Fibroblast of lung (primary cell): ENCODE data around the gene DES. TPM values are rescaled to one million over a fixed set of nuclear protein-coding genes. Genes with fewer than 3 reads are reported as not detected.

Source experiments
- DNase-seq, 2 donors: peaks; one replicate each; pipeline versions ENCODE4 v3.0.0 to v3.0.0-alpha.2; 2010; ENCODE audit warnings: low read depth in 2 of 2
- H2AFZ ChIP-seq: 2 replicates; pipeline ENCODE4 v1.5.1; 2012; ENCODE audit warnings: low read length, control low read depth, inconsistent platforms
- H3K27ac ChIP-seq: 2 replicates; pipeline ENCODE4 v1.5.1; 2011; ENCODE audit warnings: low read length, control low read depth; ENCODE audit not compliant: insufficient read depth
- H3K27me3 ChIP-seq: 2 replicates; pipeline ENCODE4 v1.5.1; 2011; ENCODE audit warnings: mild to moderate bottlenecking, low read length; ENCODE audit not compliant: control insufficient read depth, insufficient read depth
- H3K36me3 ChIP-seq: 2 replicates; pipeline ENCODE4 v1.5.1; 2011; ENCODE audit warnings: low read length; ENCODE audit not compliant: control insufficient read depth, insufficient read depth
- H3K4me1 ChIP-seq: 2 replicates; pipeline ENCODE4 v1.5.1; 2011; ENCODE audit warnings: low read length; ENCODE audit not compliant: control insufficient read depth, insufficient read depth; ENCODE audit errors: extremely low read depth
- H3K4me2 ChIP-seq: 2 replicates; pipeline ENCODE4 v1.5.1; 2011; ENCODE audit warnings: low read length, control low read depth; ENCODE audit not compliant: insufficient read depth; ENCODE audit errors: extremely low read depth
- H3K4me3 ChIP-seq, 4 experiments: fragments of 200-600 bp in 1 of 4; sonication (generic) in 1 of 4; replicated peaks in 1 of 4; 2 replicates each; pipeline ENCODE4 v1.5.1; 2011 to 2016; ENCODE audit warnings: low read length in 4 of 4, low read depth in 3 of 4, mild to moderate bottlenecking in 3 of 4, control low read depth in 2 of 4, inconsistent platforms in 1 of 4, mixed read lengths in 1 of 4; ENCODE audit not compliant: insufficient read depth in 1 of 4; ENCODE audit errors: control extremely low read depth in 1 of 4
- H3K79me2 ChIP-seq: 2 replicates; pipeline ENCODE4 v1.5.1; 2012; ENCODE audit warnings: mild to moderate bottlenecking, low read length, inconsistent platforms; ENCODE audit not compliant: control insufficient read depth, insufficient read depth
- H3K9ac ChIP-seq: 2 replicates; pipeline ENCODE4 v1.5.1; 2011; ENCODE audit warnings: mild to moderate bottlenecking, low read length, control low read depth; ENCODE audit not compliant: insufficient read depth
- H3K9me3 ChIP-seq: 2 replicates; pipeline ENCODE4 v1.5.1; 2012; ENCODE audit warnings: low read depth, low read length; ENCODE audit not compliant: control insufficient read depth, insufficient read depth
- H4K20me1 ChIP-seq: 2 replicates; pipeline ENCODE4 v1.5.1; 2011; ENCODE audit warnings: low read length; ENCODE audit not compliant: control insufficient read depth, insufficient read depth; ENCODE audit errors: extremely low read depth
- CTCF ChIP-seq, 2 donors: IDR thresholded peaks in 1 of 2; conservative IDR thresholded peaks in 1 of 2; 1 replicate in 1 of 2; 2 replicates in 1 of 2; pipeline ENCODE4 v1.5.1; 2011 to 2012; ENCODE audit warnings: low read length in 2 of 2, control low read depth in 1 of 2, inconsistent platforms in 1 of 2, low read depth in 1 of 2, mild to moderate bottlenecking in 1 of 2
- EZH2 ChIP-seq: IDR thresholded peaks from 2 replicates; pipeline ENCODE4 v1.5.1; 2012; ENCODE audit warnings: low read length, control low read depth, mild to moderate bottlenecking; ENCODE audit errors: missing control alignments
- polyA plus RNA-seq, 2 donors: library from polyadenylated mRNA; depleted of rRNA in 1 of 2; stranded (reverse) in 1 of 2; unstranded in 1 of 2; fragments of >200 nt; gene quantifications; 2 replicates each; pipeline ENCODE4 v1.2.1, GENCODE V29; 2011 to 2012; ENCODE audit warnings: missing spikeins in 1 of 2
- total RNA-seq: library from RNA; depleted of rRNA; stranded (reverse); fragments of >200 nt; gene quantifications from 2 replicates; pipeline ENCODE4 v1.2.1, GENCODE V29; 2014

Gene DES
- total and polyA plus RNA-seq, 2 donors (not counting 1 experiment from before 2014, with no cell fraction given): 11.0 to 34.7 TPM

DNA sequence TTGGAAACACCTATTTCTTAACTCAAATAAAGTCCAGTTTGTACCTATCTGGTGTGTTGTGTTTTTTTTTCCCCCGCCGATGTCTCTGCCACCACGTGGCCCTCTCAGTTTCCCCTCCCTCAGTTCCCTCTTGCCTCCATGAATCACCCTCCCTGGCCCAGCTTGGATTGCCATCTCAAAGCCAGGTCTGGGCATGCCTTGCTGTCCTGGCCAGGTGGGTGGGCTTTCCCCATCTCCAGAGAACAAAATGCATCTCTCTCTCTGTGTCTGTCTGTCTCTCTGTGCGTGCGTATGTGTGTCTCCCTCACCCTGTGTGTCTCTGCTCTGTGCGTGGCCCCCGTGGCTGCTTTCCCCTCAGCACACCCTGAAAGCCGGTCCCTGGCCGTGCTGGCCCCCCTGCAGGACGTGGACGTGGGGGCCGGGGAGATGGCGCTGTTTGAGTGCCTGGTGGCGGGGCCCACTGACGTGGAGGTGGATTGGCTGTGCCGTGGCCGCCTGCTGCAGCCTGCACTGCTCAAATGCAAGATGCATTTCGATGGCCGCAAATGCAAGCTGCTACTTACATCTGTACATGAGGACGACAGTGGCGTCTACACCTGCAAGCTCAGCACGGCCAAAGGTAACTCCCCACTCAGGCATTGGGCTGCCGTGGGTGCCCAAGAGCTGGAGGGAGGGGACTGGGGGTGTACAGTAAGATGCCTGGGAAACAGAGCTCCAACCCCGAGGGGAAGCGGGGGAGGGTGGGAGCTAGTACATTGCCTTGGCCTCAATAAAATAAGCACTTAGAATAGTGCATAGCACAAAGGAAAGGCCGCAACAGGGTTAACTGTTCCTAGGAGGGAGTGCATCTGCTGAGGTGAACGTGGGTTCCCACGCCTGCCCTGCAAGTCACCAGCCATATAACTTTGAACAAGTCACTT, 48.9 kb downstream of the DES start:
- no peak overlapping the region for H3K27ac ChIP-seq
- no peak for TF ChIP-seq CTCF (conservative IDR thresholded peaks at IDR 0.05 in 1 of 2, IDR thresholded peaks at IDR 0.05 in 1 of 2; ENCODE audit: low read depth in 1 of 2, low read length in 2 of 2)
- no peak for TF ChIP-seq EZH2
- no peak overlapping the region for H3K9ac ChIP-seq
- H3K4me1 ChIP-seq: peaks cover 7% of the 10 kb centered on the region
- H3K27me3 ChIP-seq: no peaks in the 10 kb centered on the region
- no peaks in the 10 kb centered on the region for H3K79me2 ChIP-seq
- no peaks in the 10 kb centered on the region for H3K9me3 ChIP-seq
- no peaks in the 10 kb centered on the region for H4K20me1 ChIP-seq
- no peak overlapping the region for H3K4me2 ChIP-seq
- H3K36me3 ChIP-seq: peaks cover 7% of the 10 kb centered on the region
- no peak for DNase-seq
- no peak overlapping the region for H2AFZ ChIP-seq
- no peak overlapping the region for H3K4me3 ChIP-seq

- no peak overlapping the region for H3K27ac ChIP-seq
- H4K20me1 ChIP-seq: no peaks in the 10 kb centered on the region
- no peak overlapping the region for H3K9ac ChIP-seq
- H2AFZ ChIP-seq: no peak overlapping the region
- no peaks in the 10 kb centered on the region for H3K9me3 ChIP-seq
- no peak for DNase-seq
- H3K4me3 ChIP-seq: no peak overlapping the region
- no peak overlapping the region for H3K4me2 ChIP-seq
- H3K4me1 ChIP-seq: peaks cover 7% of the 10 kb centered on the region
- TF ChIP-seq EZH2 (no peak), CTCF (conservative IDR thresholded peaks at IDR 0.05 in 1 of 2, IDR thresholded peaks at IDR 0.05 in 1 of 2; ENCODE audit: low read depth in 1 of 2, low read length in 2 of 2) (no peak)
- H3K36me3 ChIP-seq: peaks cover 7% of the 10 kb centered on the region
- H3K27me3 ChIP-seq: no peaks in the 10 kb centered on the region
- no peaks in the 10 kb centered on the region for H3K79me2 ChIP-seq
These were observed 49.5 kb downstream of the DES start for GRCh38 chr2:219467736-219468075.

GRCh38 chr2:219468410-219469185, 50.4 kb downstream of the DES start:
- Histone ChIP-seq H3K4me2 (no peak overlapping the region), H3K4me1 (peaks cover 7% of the 10 kb centered on the region), H2AFZ (no peak overlapping the region), H4K20me1 (no peaks in the 10 kb centered on the region), H3K9ac (no peak overlapping the region), H3K36me3 (peaks cover 7% of the 10 kb centered on the region), H3K9me3 (no peaks in the 10 kb centered on the region), H3K4me3 (no peak overlapping the region), H3K27me3 (no peaks in the 10 kb centered on the region), H3K79me2 (no peaks in the 10 kb centered on the region), H3K27ac (no peak overlapping the region)
- DNase-seq: no peak
- TF ChIP-seq CTCF (conservative IDR thresholded peaks at IDR 0.05 in 1 of 2, IDR thresholded peaks at IDR 0.05 in 1 of 2; ENCODE audit: low read depth in 1 of 2, low read length in 2 of 2) (no peak), EZH2 (no peak)
